ENCODE measurements around the gene PRH1.

PRH1 gene

GRCh38 chr12:10884086-10884725, at the start of gene PRH1:
TSS of gene PRH1 (minus strand) at chr12:10884255. CDS start at chr12:10884217, 38 bp downstream.
- no peak for DNase-seq

GRCh38 chr12:10928746-10929286, 44.8 kb upstream of the PRH1 start, which contains the start of gene PRH2:
TSS of gene PRH2 (plus strand) at chr12:10929236. CDS start at chr12:10929274, 38 bp downstream.
- DNase-seq = no peak

- DNase-seq = no peak
Observed at GRCh38 chr12:10926269-10926668, 42.2 kb upstream of the PRH1 start.

- no peak for DNase-seq
Observed at GRCh38 chr12:10919809-10920208, 35.8 kb upstream of the PRH1 start.

GRCh38 chr12:10910380-10910779, 26.3 kb upstream of the PRH1 start:
- no peak for DNase-seq

- no peak for DNase-seq
Observed at GRCh38 chr12:10909462-10909861, 25.4 kb upstream of the PRH1 start, which contains the start of gene TAS2R13. TSS of gene TAS2R13 (minus strand) at chr12:10909562. CDS start at chr12:10909298, 264 bp downstream.

GRCh38 chr12:10904686-10905085, 20.6 kb upstream of the PRH1 start:
- no peak for DNase-seq

GRCh38 chr12:10901427-10901826, 17.4 kb upstream of the PRH1 start:
- DNase-seq = no peak

- DNase-seq = no peak
Observed at GRCh38 chr12:10900972-10901371, 16.9 kb upstream of the PRH1 start.

GRCh38 chr12:10900530-10900929, 16.5 kb upstream of the PRH1 start:
- no peak for DNase-seq

- DNase-seq = no peak
Observed at GRCh38 chr12:10896854-10897253, 12.8 kb upstream of the PRH1 start.

- DNase-seq = no peak
Observed at GRCh38 chr12:10891937-10892336, 7.9 kb upstream of the PRH1 start.

GRCh38 chr12:10889226-10889625, 5.2 kb upstream of the PRH1 start:
- no peak for DNase-seq

- DNase-seq = no peak
Observed at GRCh38 chr12:10873378-10873777, 10.7 kb downstream of the PRH1 start.

- no peak for DNase-seq
Observed at GRCh38 chr12:10867381-10867780, 16.7 kb downstream of the PRH1 start.

GRCh38 chr12:10863512-10864218, 20.4 kb downstream of the PRH1 start:
- DNase-seq = no peak

- DNase-seq = no peak
Observed at GRCh38 chr12:10861366-10861765, 22.7 kb downstream of the PRH1 start.

GRCh38 chr12:10855807-10856206, 28.2 kb downstream of the PRH1 start:
- DNase-seq = no peak

- DNase-seq = no peak
Observed at GRCh38 chr12:10853776-10854175, 30.3 kb downstream of the PRH1 start.

GRCh38 chr12:10851243-10851858, 32.7 kb downstream of the PRH1 start:
- DNase-seq = no peak

GRCh38 chr12:10849425-10849878, 34.6 kb downstream of the PRH1 start, which contains the start of gene PRR4:
TSS of gene PRR4 (minus strand) at chr12:10849475. CDS start at chr12:10849437, 38 bp downstream.
- no peak for DNase-seq

- DNase-seq = no peak
Observed at GRCh38 chr12:10847744-10848143, 36.3 kb downstream of the PRH1 start.

- no peak for DNase-seq
Observed at GRCh38 chr12:10842862-10843261, 41.2 kb downstream of the PRH1 start.

All from activated CD4-positive, alpha-beta T cell treated with anti-CD3 and anti-CD28 coated beads, Interleukin-2, amount 50 U/mL, for 48 hours (primary cell).